ENCODE measurements around the gene MORC2. TPM values are rescaled to one million over a fixed set of nuclear protein-coding genes. Genes with fewer than 3 reads are reported as not detected.

Gene MORC2
- total RNA-seq, 1 experiment from 2014 or later: 25.4 TPM

GRCh38 chr22:30955153-30955552, 13.4 kb downstream of the MORC2 start:
- ChIA-PET POLR2A (no interaction called here), CTCF (no interaction called here), RAD21 (ENCODE audit: low non-redundant PET in 1 of 2, low total read pairs in 2 of 2, uncharacterized antibody in 2 of 2, unreplicated experiment in 2 of 2) (no interaction called here)
- Histone ChIP-seq H3K27ac (ENCODE audit: low read depth, low read length) (no peak overlapping the region), H3K9me3 (ENCODE audit: control insufficient read depth in 1 of 2, insufficient read depth in 1 of 2, low read depth in 1 of 2, low read length in 2 of 2) (no peaks in the 10 kb centered on the region), H3K9ac (ENCODE audit: low read length) (no peak overlapping the region), H3K27me3 (ENCODE audit: insufficient read depth, low read length) (no peaks in the 10 kb centered on the region), H3K4me2 (ENCODE audit: low read length) (no peak overlapping the region), H4K20me1 (ENCODE audit: insufficient read depth) (no peaks in the 10 kb centered on the region), H3K9me2 (ENCODE audit: insufficient read depth) (no peaks in the 10 kb centered on the region; the same call in 1 of the 2 replicates), H3K4me1 (ENCODE audit: control insufficient read depth in 1 of 2, insufficient read depth in 2 of 2, low read length in 2 of 2) (no peaks in the 10 kb centered on the region), H3K4me3 (replicated peaks in 1 of 2; ENCODE audit: low read depth in 1 of 2, low read length in 2 of 2) (no peak overlapping the region), H3K79me2 (ENCODE audit: insufficient read depth, low read length) (no peaks in the 10 kb centered on the region), H2AFZ (ENCODE audit: low read depth, low read length, poor library complexity, severe bottlenecking) (no peak overlapping the region), H3K36me3 (ENCODE audit: control insufficient read depth in 1 of 2, insufficient read depth in 2 of 2, low read length in 2 of 2) (0 out of 4 replicates have a peak, but pooled peaks cover 0 to 2% of the 10 kb centered on the region in 2 experiments)
- no TSS peak for BruUV-seq (replicated peaks)
- TF ChIP-seq REST (IDR thresholded peaks at IDR 0.05; ENCODE audit: low read depth) (no peak), SRF (IDR thresholded peaks at IDR 0.05; ENCODE audit: low read depth) (no peak), CBX3 (IDR thresholded peaks at IDR 0.05; ENCODE audit: low read depth) (no peak), ELF1 (IDR thresholded peaks at IDR 0.05; ENCODE audit: borderline replicate concordance, low read depth) (no peak), TCF7L2 (IDR thresholded peaks at IDR 0.05; ENCODE audit: borderline replicate concordance, extremely low read depth, insufficient read depth, insufficient read length) (no peak), FOSL1 (IDR thresholded peaks at IDR 0.05; ENCODE audit: low read depth) (no peak), POLR2A (IDR thresholded peaks at IDR 0.05; ENCODE audit: borderline replicate concordance, extremely low read depth, insufficient read depth, insufficient read length) (no peak), SIN3A (IDR thresholded peaks at IDR 0.05; ENCODE audit: low read depth) (no peak), CEBPB (IDR thresholded peaks at IDR 0.05; ENCODE audit: low read depth) (no peak), POLR2AphosphoS5 (IDR thresholded peaks at IDR 0.05; ENCODE audit: low read depth, low read length) (no peak), CTCF (IDR thresholded peaks at IDR 0.05 in 2 of 3, conservative IDR thresholded peaks at IDR 0.05 in 1 of 3; ENCODE audit: borderline replicate concordance in 1 of 3, insufficient read depth in 1 of 3, low read depth in 2 of 3, low read length in 2 of 3) (no peak), YY1 (IDR thresholded peaks at IDR 0.05; ENCODE audit: extremely low read depth, insufficient replicate concordance, low read depth, low read length) (no peak), SP1 (IDR thresholded peaks at IDR 0.05; ENCODE audit: low read depth) (no peak), EZH2phosphoT487 (IDR thresholded peaks at IDR 0.05; ENCODE audit: borderline replicate concordance) (no peak)
- intact Hi-C loops (cut with micrococcal nuclease): no loop called here
- DNase-seq (ENCODE audit: low read depth, low spot score) (no peak), ATAC-seq (no peak)
